ENCODE data around the gene PTPN2.

PTPN2 gene

DNA sequence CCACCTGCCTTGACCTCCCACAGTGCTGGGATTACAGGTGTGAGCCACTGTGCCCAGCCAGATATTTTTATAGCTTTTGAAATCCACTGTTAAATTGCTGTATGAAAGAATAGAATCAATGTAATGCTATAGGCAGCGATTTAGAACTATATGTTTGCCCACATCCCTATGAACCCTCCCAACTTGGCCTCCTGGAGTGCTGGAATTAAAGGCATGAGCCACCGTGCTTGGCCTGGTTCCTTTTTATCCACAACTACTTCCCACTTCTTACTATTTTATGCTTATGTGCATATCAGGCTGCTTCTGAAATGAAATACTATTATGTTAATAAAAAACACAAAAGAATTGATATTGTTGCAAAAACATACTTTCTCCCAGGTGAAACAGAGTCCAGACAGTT lies 11.6 kb upstream of the PTPN2 start:
- Histone ChIP-seq H3K27ac (ENCODE audit: insufficient read depth, low read length, poor library complexity, severe bottlenecking) (no peak overlapping the region), H3K27me3 (replicated peaks; ENCODE audit: control insufficient read depth, insufficient read depth, low read length, poor library complexity, severe bottlenecking) (no peaks in the 10 kb centered on the region), H3K9me3 (ENCODE audit: control insufficient read depth, low read length) (no peaks in the 10 kb centered on the region), H3K4me3 (ENCODE audit: insufficient read depth, low read depth, low read length, poor library complexity, severe bottlenecking) (no peak overlapping the region), H3K36me3 (ENCODE audit: control insufficient read depth, insufficient read depth, low read length) (no peaks in the 10 kb centered on the region), H3K4me1 (ENCODE audit: control insufficient read depth, insufficient read depth, low read length, poor library complexity, severe bottlenecking) (no peaks in the 10 kb centered on the region)
- DNase-seq = no peak

- Histone ChIP-seq H3K4me3 (ENCODE audit: insufficient read depth, low read depth, low read length, poor library complexity, severe bottlenecking) (no peak overlapping the region), H3K36me3 (ENCODE audit: control insufficient read depth, insufficient read depth, low read length) (no peaks in the 10 kb centered on the region), H3K4me1 (ENCODE audit: control insufficient read depth, insufficient read depth, low read length, poor library complexity, severe bottlenecking) (no peaks in the 10 kb centered on the region), H3K27ac (ENCODE audit: insufficient read depth, low read length, poor library complexity, severe bottlenecking) (no peak overlapping the region), H3K9me3 (ENCODE audit: control insufficient read depth, low read length) (no peaks in the 10 kb centered on the region), H3K27me3 (replicated peaks; ENCODE audit: control insufficient read depth, insufficient read depth, low read length, poor library complexity, severe bottlenecking) (no peaks in the 10 kb centered on the region)
- DNase-seq = no peak
These were observed 11.0 kb upstream of the PTPN2 start for GRCh38 chr18:12895014-12895413.

GRCh38 chr18:12891561-12891960 lies 7.5 kb upstream of the PTPN2 start:
- H3K27me3 ChIP-seq (replicated peaks; ENCODE audit: control insufficient read depth, insufficient read depth, low read length, poor library complexity, severe bottlenecking) = no peaks in the 10 kb centered on the region
- no peaks in the 10 kb centered on the region for H3K36me3 ChIP-seq (ENCODE audit: control insufficient read depth, insufficient read depth, low read length)
- DNase-seq = no peak
- no peak overlapping the region for H3K27ac ChIP-seq (ENCODE audit: insufficient read depth, low read length, poor library complexity, severe bottlenecking)
- H3K9me3 ChIP-seq (ENCODE audit: control insufficient read depth, low read length) = no peaks in the 10 kb centered on the region
- no peaks in the 10 kb centered on the region for H3K4me1 ChIP-seq (ENCODE audit: control insufficient read depth, insufficient read depth, low read length, poor library complexity, severe bottlenecking)
- no peak overlapping the region for H3K4me3 ChIP-seq (ENCODE audit: insufficient read depth, low read depth, low read length, poor library complexity, severe bottlenecking)

DNA sequence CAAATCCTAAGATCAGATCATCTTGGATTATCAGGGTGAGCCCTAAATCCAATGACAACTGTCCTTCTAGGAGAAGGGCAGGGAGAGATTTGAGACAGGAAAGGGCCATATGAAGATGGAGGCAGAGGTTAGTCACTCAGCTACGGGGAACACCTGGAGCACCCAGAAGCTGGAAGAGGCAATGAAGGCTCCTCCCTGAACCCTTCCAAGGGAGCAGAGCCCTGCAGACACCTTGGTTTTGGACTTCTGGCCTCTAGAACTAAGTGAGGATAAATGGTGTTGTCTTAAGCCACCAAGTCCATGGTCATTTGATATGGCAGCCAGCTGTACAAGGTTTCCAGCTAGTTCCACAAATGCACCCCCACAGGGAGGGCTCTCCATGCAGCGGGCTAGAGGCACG lies 6.9 kb upstream of the PTPN2 start:
- Histone ChIP-seq H3K36me3 (ENCODE audit: control insufficient read depth, insufficient read depth, low read length) (no peaks in the 10 kb centered on the region), H3K27me3 (replicated peaks; ENCODE audit: control insufficient read depth, insufficient read depth, low read length, poor library complexity, severe bottlenecking) (no peaks in the 10 kb centered on the region), H3K9me3 (ENCODE audit: control insufficient read depth, low read length) (no peaks in the 10 kb centered on the region), H3K4me3 (ENCODE audit: insufficient read depth, low read depth, low read length, poor library complexity, severe bottlenecking) (no peak overlapping the region), H3K27ac (ENCODE audit: insufficient read depth, low read length, poor library complexity, severe bottlenecking) (no peak overlapping the region), H3K4me1 (ENCODE audit: control insufficient read depth, insufficient read depth, low read length, poor library complexity, severe bottlenecking) (no peaks in the 10 kb centered on the region)
- DNase-seq = no peak

DNA sequence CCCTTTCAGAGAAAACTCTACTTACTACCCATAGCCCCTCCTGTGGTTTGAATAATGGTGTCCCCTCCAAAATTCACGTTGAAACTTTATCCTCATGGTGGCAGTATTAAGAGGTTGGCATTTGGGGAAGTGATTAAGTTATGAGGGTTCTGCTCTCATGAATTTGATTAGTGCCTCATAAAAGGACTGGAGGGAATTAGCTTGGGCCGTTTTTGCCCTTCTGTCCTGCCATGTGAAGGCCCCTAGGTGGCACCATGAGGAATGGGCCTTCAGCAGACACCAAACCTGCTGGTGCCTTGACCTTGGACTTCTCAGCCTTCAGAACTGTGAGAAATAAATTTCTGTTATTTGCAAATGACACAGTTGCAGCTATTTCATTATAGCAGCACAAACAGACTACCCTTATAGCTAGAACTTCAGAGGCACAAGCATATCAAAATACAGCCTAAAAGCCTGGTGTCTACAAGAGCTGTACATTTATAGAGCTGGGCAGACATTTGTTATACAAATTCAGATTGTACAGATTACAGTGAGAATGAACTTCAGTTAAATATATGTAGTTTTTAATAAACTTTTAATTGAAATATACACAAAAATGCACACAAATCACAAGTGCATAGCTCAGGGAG lies 2.6 kb upstream of the PTPN2 start:
- DNase-seq = no peak
- Histone ChIP-seq H3K9me3 (ENCODE audit: control insufficient read depth, low read length) (no peaks in the 10 kb centered on the region), H3K27me3 (replicated peaks; ENCODE audit: control insufficient read depth, insufficient read depth, low read length, poor library complexity, severe bottlenecking) (no peaks in the 10 kb centered on the region), H3K4me1 (ENCODE audit: control insufficient read depth, insufficient read depth, low read length, poor library complexity, severe bottlenecking) (peaks cover 10% of the 10 kb centered on the region), H3K4me3 (ENCODE audit: insufficient read depth, low read depth, low read length, poor library complexity, severe bottlenecking) (no peak overlapping the region), H3K36me3 (ENCODE audit: control insufficient read depth, insufficient read depth, low read length) (no peaks in the 10 kb centered on the region), H3K27ac (ENCODE audit: insufficient read depth, low read length, poor library complexity, severe bottlenecking) (no peak overlapping the region)

GRCh38 chr18:12885500-12885899 lies 1.5 kb upstream of the PTPN2 start:
- H3K27ac ChIP-seq (ENCODE audit: insufficient read depth, low read length, poor library complexity, severe bottlenecking) = peak overlapping the region; percentile 2
- DNase-seq = no peak
- H3K4me3 ChIP-seq (ENCODE audit: insufficient read depth, low read depth, low read length, poor library complexity, severe bottlenecking) = no peak overlapping the region
- H3K4me1 ChIP-seq (ENCODE audit: control insufficient read depth, insufficient read depth, low read length, poor library complexity, severe bottlenecking) = peaks cover 19% of the 10 kb centered on the region
- H3K9me3 ChIP-seq (ENCODE audit: control insufficient read depth, low read length) = no peaks in the 10 kb centered on the region
- H3K36me3 ChIP-seq (ENCODE audit: control insufficient read depth, insufficient read depth, low read length) = no peaks in the 10 kb centered on the region
- no peaks in the 10 kb centered on the region for H3K27me3 ChIP-seq (replicated peaks; ENCODE audit: control insufficient read depth, insufficient read depth, low read length, poor library complexity, severe bottlenecking)

GRCh38 chr18:12884406-12885323 lies 628 bp upstream of the PTPN2 start:
- Histone ChIP-seq H3K36me3 (ENCODE audit: control insufficient read depth, insufficient read depth, low read length) (no peaks in the 10 kb centered on the region), H3K9me3 (ENCODE audit: control insufficient read depth, low read length) (no peaks in the 10 kb centered on the region), H3K4me3 (ENCODE audit: insufficient read depth, low read depth, low read length, poor library complexity, severe bottlenecking) (peak overlapping the region; percentile 69), H3K27ac (ENCODE audit: insufficient read depth, low read length, poor library complexity, severe bottlenecking) (peak overlapping the region; percentile 100), H3K27me3 (replicated peaks; ENCODE audit: control insufficient read depth, insufficient read depth, low read length, poor library complexity, severe bottlenecking) (no peaks in the 10 kb centered on the region), H3K4me1 (ENCODE audit: control insufficient read depth, insufficient read depth, low read length, poor library complexity, severe bottlenecking) (peaks cover 28% of the 10 kb centered on the region)
- DNase-seq = no peak

DNA sequence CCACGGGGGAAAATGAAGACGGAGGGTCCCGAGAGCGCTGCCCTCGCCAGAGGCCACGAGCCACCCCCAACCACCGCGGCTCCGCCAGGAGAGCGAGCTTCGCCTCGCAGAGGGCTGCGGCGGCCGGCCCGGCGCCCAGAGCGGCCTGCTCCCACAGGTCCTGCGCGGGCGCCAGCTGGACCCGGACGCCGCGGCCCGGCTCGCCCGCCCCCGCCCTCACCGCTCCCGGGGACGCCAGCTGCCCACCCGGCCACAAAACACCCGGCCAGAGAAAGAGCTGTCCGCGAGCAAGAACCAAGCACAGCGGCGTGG lies 709 bp downstream of the PTPN2 start:
- DNase-seq = peak in 1 of 3 donors; percentile 6
- Histone ChIP-seq H3K4me1 (ENCODE audit: control insufficient read depth, insufficient read depth, low read length, poor library complexity, severe bottlenecking) (peaks cover 29% of the 10 kb centered on the region), H3K4me3 (ENCODE audit: insufficient read depth, low read depth, low read length, poor library complexity, severe bottlenecking) (peak overlapping the region; percentile 79), H3K27ac (ENCODE audit: insufficient read depth, low read length, poor library complexity, severe bottlenecking) (peak overlapping the region; percentile 100), H3K36me3 (ENCODE audit: control insufficient read depth, insufficient read depth, low read length) (no peaks in the 10 kb centered on the region), H3K9me3 (ENCODE audit: control insufficient read depth, low read length) (no peaks in the 10 kb centered on the region), H3K27me3 (replicated peaks; ENCODE audit: control insufficient read depth, insufficient read depth, low read length, poor library complexity, severe bottlenecking) (no peaks in the 10 kb centered on the region)

GRCh38 chr18:12882453-12883371 lies 1.3 kb downstream of the PTPN2 start:
- DNase-seq = no peak
- peaks cover 29% of the 10 kb centered on the region for H3K4me1 ChIP-seq (ENCODE audit: control insufficient read depth, insufficient read depth, low read length, poor library complexity, severe bottlenecking)

More at GRCh38 chr18:12882453-12883371, 1.3 kb downstream of the PTPN2 start:
- Histone ChIP-seq H3K27me3 (replicated peaks; ENCODE audit: control insufficient read depth, insufficient read depth, low read length, poor library complexity, severe bottlenecking) (no peaks in the 10 kb centered on the region), H3K9me3 (ENCODE audit: control insufficient read depth, low read length) (no peaks in the 10 kb centered on the region), H3K27ac (ENCODE audit: insufficient read depth, low read length, poor library complexity, severe bottlenecking) (peak overlapping the region; percentile 100), H3K36me3 (ENCODE audit: control insufficient read depth, insufficient read depth, low read length) (no peaks in the 10 kb centered on the region), H3K4me3 (ENCODE audit: insufficient read depth, low read depth, low read length, poor library complexity, severe bottlenecking) (peak overlapping the region; percentile 79)

Data from effector memory CD4-positive, alpha-beta T cell (primary cell).